Measurements from ENCODE around the gene ZFHX3.

DNA sequence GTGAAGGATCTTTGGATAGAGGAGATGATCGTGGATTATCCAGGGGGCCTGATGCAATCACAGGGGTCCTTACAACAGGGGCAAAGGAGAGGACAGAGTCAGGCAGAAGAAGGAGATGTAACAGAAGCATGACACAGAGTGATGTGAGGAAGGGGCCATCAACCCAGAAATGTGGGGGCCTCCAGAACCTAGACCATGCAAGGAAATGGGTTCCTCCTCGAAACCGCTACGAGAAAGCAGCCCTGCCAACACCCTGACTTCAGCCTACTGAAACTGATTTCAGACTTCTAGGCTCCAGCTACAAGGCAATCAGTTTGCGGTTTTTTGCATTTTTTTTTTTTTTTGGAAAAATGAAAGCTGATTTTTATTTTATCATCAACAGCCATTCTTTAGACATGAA is 34.0 kb downstream of the ZFHX3 start:
- TF ChIP-seq, protein P1, sequence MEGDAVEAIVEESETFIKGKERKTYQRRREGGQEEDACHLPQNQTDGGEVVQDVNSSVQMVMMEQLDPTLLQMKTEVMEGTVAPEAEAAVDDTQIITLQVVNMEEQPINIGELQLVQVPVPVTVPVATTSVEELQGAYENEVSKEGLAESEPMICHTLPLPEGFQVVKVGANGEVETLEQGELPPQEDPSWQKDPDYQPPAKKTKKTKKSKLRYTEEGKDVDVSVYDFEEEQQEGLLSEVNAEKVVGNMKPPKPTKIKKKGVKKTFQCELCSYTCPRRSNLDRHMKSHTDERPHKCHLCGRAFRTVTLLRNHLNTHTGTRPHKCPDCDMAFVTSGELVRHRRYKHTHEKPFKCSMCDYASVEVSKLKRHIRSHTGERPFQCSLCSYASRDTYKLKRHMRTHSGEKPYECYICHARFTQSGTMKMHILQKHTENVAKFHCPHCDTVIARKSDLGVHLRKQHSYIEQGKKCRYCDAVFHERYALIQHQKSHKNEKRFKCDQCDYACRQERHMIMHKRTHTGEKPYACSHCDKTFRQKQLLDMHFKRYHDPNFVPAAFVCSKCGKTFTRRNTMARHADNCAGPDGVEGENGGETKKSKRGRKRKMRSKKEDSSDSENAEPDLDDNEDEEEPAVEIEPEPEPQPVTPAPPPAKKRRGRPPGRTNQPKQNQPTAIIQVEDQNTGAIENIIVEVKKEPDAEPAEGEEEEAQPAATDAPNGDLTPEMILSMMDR (IDR thresholded peaks at IDR 0.05), result no peak
- no peak for TF ChIP-seq POLR2A (IDR thresholded peaks at IDR 0.05)

Data from testis (tissue), 2 donors.